T-helper 2 cell treated with Interferon-gamma antibody and Interleukin-4, amounts not matched to agents 5 μg/mL and 100 μg/mL, for 36 hours (primary cell): ENCODE data around the gene C11orf52.

Experiments used
- DNase-seq: peaks from one replicate; pipeline ENCODE4 v3.0.0; 2021; ENCODE audit warnings: low spot score
- H3K27ac Mint-ChIP-seq: one replicate; pipeline ENCODE4 v1.8.0; 2021; ENCODE audit warnings: mild to moderate bottlenecking, mixed read lengths
- H3K27me3 Mint-ChIP-seq: one replicate; pipeline ENCODE4 v1.8.0; 2021; ENCODE audit warnings: low read depth, mixed read lengths
- H3K36me3 Mint-ChIP-seq: one replicate; pipeline ENCODE4 v1.8.0; 2021; ENCODE audit warnings: low read depth, mixed read lengths
- H3K4me1 Mint-ChIP-seq: one replicate; pipeline ENCODE4 v1.8.0; 2021; ENCODE audit warnings: low read depth, mixed read lengths
- H3K4me3 Mint-ChIP-seq: one replicate; pipeline ENCODE4 v1.8.0; 2022; ENCODE audit warnings: mild to moderate bottlenecking, moderate library complexity, mixed read lengths
- H3K9me3 Mint-ChIP-seq: one replicate; pipeline ENCODE4 v1.8.0; 2021; ENCODE audit warnings: mixed read lengths

The C11orf52 gene

DNA sequence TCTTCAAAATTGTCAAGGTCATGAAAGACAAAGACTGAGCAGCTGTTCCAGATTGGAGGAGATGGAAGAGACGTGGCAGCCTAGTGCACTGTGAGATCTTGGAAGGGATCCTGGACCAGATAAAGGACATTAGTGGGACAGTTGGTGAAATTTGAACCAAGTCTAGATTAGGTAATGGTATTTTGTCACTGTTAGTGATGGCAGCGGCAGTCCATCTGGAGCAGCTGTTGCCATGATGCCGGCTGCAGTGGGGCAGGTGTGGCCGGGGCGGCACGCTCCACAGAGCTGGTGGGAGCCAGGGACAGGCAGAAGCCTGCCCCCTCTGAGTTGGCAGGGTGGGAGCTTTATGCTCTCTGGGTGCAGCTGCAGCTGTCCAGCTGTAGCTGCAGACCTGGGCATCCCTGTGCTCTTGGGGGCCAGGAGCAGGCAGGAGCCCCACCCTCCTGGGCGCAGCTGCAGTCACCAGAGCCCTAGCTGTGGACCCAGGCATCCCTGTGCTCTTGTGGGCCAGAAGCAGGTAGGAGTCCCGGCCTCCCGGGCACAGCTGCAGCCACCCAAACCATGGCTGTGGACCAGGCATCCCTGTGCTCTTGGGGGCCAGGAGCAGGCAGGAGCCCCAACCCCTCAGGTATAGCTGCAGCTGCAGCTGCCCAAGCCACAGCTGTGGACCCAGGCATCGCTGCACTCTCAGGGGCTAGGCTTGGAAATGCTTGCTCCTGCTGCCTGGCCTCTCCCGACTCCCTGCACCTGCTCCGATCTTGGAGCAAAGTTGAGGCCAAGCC, 39.1 kb downstream of the C11orf52 start:
- peaks cover 7% of the 10 kb centered on the region for H3K4me1 Mint-ChIP-seq
- no peak overlapping the region for H3K27ac Mint-ChIP-seq
- no peak for DNase-seq
- no peak overlapping the region for H3K4me3 Mint-ChIP-seq
- H3K36me3 Mint-ChIP-seq = peaks cover 8% of the 10 kb centered on the region
- H3K9me3 Mint-ChIP-seq = no peaks in the 10 kb centered on the region
- H3K27me3 Mint-ChIP-seq = no peaks in the 10 kb centered on the region

DNA sequence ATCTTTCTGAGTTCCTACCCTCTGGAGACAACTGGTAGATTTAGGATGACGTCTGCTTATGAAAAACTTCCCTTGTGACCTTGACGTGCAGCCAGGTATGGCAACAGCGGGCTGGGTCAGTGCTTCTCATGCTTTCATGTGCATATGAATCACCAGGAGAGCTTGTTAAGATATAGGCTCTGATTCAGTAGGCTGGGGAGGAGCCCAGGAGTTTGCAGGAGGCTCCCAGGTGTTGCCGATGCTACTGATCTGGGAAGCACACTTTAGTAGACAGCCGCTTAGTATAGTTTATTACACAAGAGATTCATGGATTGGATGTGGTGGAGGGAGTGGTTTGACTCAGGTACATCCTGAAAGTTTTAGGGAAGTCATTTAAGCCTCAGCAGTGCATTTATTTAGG, 42.2 kb downstream of the C11orf52 start:
- DNase-seq = no peak
- Mint-ChIP-seq H3K4me1 (peaks cover 6% of the 10 kb centered on the region), H3K36me3 (peaks cover 6% of the 10 kb centered on the region), H3K27ac (no peak overlapping the region), H3K9me3 (no peaks in the 10 kb centered on the region), H3K27me3 (no peaks in the 10 kb centered on the region), H3K4me3 (no peak overlapping the region)

- Mint-ChIP-seq H3K27ac (no peak overlapping the region), H3K9me3 (no peaks in the 10 kb centered on the region), H3K4me1 (peaks cover 5% of the 10 kb centered on the region), H3K36me3 (peaks cover 6% of the 10 kb centered on the region), H3K4me3 (no peak overlapping the region), H3K27me3 (no peaks in the 10 kb centered on the region)
- no peak for DNase-seq
These were observed 42.9 kb downstream of the C11orf52 start for GRCh38 chr11:111961389-111962300.

GRCh38 chr11:111963931-111964340, 45.2 kb downstream of the C11orf52 start:
- Mint-ChIP-seq H3K4me1 (peaks cover 5% of the 10 kb centered on the region), H3K27ac (no peak overlapping the region), H3K9me3 (no peaks in the 10 kb centered on the region), H3K27me3 (no peaks in the 10 kb centered on the region), H3K4me3 (no peak overlapping the region), H3K36me3 (peaks cover 8% of the 10 kb centered on the region)
- peak; percentile 38 for DNase-seq

DNA sequence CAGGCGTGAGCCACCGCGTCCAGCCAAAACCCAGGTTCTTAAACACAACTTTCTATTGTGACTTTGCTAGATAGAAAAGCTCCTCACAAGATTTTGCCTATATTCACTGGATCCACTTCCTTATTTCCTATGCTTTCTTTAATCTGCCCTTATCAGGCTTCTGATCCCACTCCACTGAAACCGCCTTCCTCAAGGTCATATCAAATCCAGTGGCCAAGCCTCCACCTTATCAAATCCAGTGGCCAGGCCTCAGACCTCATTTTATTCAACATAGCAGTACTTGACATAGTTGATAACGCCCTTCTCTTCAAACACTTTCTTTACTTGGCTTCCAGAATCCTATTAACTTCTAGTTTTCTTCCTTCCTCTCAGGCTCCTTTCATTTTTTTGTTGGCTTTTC, 48.0 kb downstream of the C11orf52 start:
- no peak overlapping the region for H3K4me3 Mint-ChIP-seq
- peaks cover 21% of the 10 kb centered on the region for H3K36me3 Mint-ChIP-seq
- H3K9me3 Mint-ChIP-seq = no peaks in the 10 kb centered on the region
- no peak for DNase-seq
- H3K4me1 Mint-ChIP-seq = peaks cover 8% of the 10 kb centered on the region
- no peak overlapping the region for H3K27ac Mint-ChIP-seq
- H3K27me3 Mint-ChIP-seq = no peaks in the 10 kb centered on the region

DNA sequence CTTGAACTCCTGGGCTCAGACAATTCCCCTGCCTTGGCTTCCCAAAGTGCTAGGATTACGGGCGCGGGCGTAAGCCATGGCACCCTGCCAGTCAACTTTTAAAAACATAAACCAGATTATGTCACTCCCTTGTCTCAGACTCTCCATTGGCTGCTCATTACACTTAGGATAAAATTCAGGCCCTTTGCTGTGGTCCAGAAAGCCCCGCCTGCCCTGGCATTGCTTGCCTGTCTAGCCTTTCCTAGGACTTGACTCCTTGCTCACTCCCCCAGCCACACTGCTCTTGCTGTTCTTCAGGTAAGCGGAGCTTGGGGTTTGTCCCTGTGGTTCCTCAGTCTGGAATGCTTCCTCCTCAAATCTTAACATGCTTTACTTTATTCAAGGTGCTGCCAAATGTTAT, 48.9 kb downstream of the C11orf52 start:
- Mint-ChIP-seq H3K4me1 (peaks cover 10% of the 10 kb centered on the region), H3K4me3 (no peak overlapping the region), H3K27me3 (no peaks in the 10 kb centered on the region), H3K36me3 (peaks cover 23% of the 10 kb centered on the region), H3K9me3 (no peaks in the 10 kb centered on the region), H3K27ac (no peak overlapping the region)
- no peak for DNase-seq

DNA sequence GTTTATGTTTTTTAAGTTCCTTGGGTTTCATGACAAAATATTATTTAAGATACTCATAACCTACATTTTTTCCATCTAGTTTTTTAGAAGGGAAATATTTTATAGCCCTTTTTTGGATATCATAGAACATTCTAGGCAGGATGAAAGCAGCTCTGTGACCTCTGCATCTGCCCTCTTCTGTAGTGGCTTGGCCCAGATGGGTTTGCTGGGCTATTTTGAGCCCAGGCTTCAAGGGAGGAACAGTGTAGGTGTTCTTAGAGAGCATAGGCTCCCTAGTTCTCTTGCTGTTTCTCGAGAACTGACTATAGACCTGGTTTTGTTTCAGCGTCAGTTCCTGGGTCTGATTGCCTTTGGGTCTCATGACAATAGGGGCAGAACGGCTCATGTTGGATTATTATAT, 50.6 kb downstream of the C11orf52 start:
- no peak overlapping the region for H3K4me3 Mint-ChIP-seq
- H3K27ac Mint-ChIP-seq = no peak overlapping the region
- H3K36me3 Mint-ChIP-seq = peaks cover 25% of the 10 kb centered on the region
- no peaks in the 10 kb centered on the region for H3K27me3 Mint-ChIP-seq
- DNase-seq = no peak
- H3K9me3 Mint-ChIP-seq = no peaks in the 10 kb centered on the region
- H3K4me1 Mint-ChIP-seq = peaks cover 9% of the 10 kb centered on the region

GRCh38 chr11:111974446-111974845, 55.7 kb downstream of the C11orf52 start:
- no peaks in the 10 kb centered on the region for H3K27me3 Mint-ChIP-seq
- H3K4me1 Mint-ChIP-seq = peaks cover 13% of the 10 kb centered on the region
- H3K36me3 Mint-ChIP-seq = peaks cover 18% of the 10 kb centered on the region

DNA sequence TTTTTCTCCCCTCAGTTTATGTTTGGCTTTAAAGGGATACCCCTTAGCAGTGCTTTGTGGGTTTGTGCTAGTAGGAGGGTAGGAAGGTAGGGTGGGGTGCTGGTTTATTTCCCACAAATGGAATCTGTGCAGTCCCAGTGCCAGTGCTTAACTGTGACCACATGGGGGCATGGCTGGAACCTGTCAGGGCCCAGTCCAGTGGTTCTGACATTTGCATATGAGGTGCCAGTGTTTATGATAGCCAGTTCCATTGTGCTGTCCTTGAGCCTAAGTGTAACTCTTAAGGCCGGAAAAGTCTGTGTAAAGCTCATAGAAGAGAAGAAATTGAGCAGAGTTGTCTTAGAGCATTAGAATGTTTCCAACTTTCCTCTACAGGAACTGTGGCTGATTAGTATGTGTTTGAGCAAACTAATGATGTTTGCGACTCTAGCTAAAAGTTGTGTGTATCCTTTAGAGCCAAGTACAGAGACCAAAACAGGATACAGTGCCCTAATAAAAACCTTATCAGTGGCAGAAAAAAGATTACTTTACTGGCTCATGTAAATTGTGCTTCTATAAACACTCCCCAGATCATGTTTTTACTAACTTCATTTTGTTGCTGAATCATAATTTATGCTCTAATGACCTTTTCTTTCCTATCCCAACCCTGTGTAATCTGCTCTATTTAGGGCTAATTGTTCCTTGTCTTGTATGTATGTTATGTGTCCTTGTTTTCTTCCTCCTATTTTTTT, 56.5 kb downstream of the C11orf52 start:
- Mint-ChIP-seq H3K9me3 (no peaks in the 10 kb centered on the region), H3K36me3 (peaks cover 13% of the 10 kb centered on the region), H3K27me3 (no peaks in the 10 kb centered on the region), H3K4me1 (peaks cover 13% of the 10 kb centered on the region), H3K27ac (no peak overlapping the region), H3K4me3 (no peak overlapping the region)
- DNase-seq = no peak

More at GRCh38 chr11:111974446-111974845, 55.7 kb downstream of the C11orf52 start:
- no peak for DNase-seq
- Mint-ChIP-seq H3K9me3 (no peaks in the 10 kb centered on the region), H3K4me3 (no peak overlapping the region), H3K27ac (no peak overlapping the region)

DNA sequence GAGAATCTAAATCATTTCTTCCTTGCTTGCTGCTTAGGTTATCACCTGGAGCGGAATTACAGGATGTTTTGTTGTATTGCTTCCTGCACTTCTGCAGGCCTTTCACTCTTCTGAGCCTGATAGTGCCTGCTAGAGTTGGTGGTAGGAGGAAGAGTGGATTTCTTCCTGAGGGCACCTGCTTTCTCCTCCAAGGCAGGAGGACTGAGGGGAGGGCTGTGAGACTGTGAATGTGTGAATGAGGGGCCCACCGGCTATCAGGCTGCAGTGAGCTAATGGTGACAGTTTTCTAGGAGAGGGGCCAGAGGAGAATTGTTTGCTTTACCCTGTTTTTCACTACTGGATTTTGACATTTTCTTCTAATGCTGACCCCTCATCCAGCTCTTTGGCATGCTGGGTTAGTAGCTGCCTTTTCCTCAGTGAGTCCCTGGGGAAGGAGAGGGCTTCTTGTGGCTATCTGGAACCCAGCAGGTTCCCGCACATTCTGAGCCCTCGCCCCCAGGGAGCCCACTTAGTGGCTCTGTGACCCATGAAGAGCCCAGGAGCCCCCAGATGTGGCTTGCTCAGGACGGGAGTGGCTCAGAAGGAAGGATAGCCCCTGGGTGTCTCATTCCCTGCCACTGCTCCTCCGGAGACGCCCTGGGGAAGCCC, 57.5 kb downstream of the C11orf52 start:
- Mint-ChIP-seq H3K27me3 (no peaks in the 10 kb centered on the region), H3K36me3 (peaks cover 7% of the 10 kb centered on the region), H3K4me1 (peaks cover 7% of the 10 kb centered on the region), H3K4me3 (no peak overlapping the region), H3K9me3 (no peaks in the 10 kb centered on the region), H3K27ac (no peak overlapping the region)
- no peak for DNase-seq
